ENCODE measurements around the gene NOS2.
A peak's percentile ranks its signal among the peaks of the same experiment; 100 is the strongest.
"Not testable (repeated sequence)": the region's sequence is repeated elsewhere in the genome, so short reads cannot be mapped to it uniquely, and the experiment has no call there.

The NOS2 gene

DNA sequence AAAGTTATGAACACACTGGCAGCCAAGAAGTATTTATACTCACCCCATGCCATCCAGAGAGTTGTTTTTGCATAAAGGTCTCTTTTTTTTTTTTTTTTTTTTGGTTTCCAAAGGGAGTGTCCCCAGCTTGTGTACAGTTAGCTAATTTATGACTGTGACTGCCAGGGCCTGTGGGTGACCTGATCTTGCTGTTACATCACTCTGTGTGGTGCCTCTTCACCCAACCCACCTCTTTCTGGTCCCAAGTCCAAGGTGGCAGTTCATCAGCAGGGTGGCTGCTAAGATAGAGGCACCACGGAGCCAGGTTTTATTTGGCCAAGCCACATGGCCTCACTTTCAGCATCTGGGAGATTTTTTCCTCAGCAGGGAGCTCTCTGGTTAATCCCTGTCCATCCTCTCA, at the start of gene NOS2:
TSS of gene NOS2 (minus strand) at position 8 of the 400 bp plus-strand sequence. CDS start 1,720 bp downstream, outside the sequence.
- peak; percentile 66 for DNase-seq (ENCODE audit: low spot score)

DNA sequence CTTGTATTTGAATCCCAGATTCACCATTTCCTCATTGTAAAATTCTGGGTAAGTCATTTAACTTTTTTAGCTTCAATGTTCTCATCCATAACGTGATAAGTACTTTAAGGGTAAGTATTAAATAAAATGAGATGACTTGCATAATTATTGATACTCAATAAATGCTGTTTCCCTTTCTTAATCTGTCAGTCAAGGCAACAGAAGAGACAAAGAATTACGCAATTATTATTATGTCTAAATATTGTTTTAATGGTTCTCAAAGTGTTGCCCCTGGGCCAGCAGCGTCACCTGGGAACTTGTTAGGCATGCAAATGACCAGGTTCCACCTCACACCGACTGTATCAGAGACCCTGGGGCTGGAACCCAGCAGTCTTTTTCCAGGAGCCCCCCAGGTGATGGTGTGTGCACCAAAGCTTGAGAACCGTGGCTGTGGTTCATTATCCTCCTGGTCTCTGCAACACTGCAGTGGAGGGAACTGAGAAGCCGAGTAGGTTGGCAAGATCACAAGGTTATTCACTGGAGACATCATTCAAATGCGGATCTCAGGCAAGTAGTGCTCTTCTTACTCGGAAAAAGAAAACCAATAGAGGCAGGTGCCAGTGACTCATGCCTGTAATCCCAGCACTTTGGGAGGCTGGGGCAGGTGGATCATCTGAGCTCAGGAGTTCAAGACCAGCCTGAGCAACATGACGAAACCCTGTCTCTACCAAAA, 49.3 kb upstream of the NOS2 start:
- no peak for DNase-seq (ENCODE audit: low spot score)

DNA sequence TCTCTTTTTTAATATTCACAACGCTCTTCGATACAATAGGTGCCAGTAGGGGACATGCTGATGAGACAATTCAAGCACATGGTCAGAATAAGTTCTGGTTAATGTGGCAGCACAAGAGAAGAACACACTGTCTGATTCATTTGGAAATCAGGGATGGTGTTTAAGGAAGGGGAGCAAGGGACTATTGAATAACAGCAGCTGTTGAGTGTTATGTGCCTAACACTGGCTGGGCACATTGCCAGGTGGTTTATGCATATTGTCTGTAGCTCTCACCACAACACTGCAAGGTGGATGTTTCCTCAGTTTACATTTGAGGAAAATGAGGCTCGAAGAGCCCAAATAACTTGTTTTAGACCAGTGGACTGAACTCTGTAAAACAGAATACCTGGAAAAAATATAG, 48.6 kb upstream of the NOS2 start:
- no peak for DNase-seq (ENCODE audit: low spot score)

DNA sequence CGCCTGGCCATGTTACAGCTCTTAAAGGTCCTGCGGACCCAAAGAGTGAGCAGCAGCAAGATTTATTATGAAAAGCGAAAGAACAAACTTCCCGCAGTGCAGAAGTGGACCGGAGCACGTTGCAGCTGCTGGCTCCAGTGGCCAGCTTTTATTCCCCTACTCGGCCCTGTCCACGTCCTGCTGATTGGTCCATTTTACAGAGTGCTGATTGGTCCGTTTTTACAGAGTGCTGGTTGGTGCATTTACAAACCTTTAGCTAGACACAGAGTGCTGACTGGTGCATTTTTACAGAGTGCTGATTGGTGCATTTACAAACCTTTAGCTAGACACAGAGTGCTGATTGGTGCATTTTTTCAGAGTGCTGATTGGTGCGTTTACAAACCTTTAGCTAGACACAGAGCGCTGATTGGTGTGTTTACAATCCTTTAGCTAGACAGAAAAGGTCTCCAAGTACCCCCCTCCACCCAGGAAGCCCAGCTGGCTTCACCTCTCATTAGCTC, 46.5 kb upstream of the NOS2 start:
- not testable (repeated sequence) for DNase-seq (ENCODE audit: low spot score)

DNA sequence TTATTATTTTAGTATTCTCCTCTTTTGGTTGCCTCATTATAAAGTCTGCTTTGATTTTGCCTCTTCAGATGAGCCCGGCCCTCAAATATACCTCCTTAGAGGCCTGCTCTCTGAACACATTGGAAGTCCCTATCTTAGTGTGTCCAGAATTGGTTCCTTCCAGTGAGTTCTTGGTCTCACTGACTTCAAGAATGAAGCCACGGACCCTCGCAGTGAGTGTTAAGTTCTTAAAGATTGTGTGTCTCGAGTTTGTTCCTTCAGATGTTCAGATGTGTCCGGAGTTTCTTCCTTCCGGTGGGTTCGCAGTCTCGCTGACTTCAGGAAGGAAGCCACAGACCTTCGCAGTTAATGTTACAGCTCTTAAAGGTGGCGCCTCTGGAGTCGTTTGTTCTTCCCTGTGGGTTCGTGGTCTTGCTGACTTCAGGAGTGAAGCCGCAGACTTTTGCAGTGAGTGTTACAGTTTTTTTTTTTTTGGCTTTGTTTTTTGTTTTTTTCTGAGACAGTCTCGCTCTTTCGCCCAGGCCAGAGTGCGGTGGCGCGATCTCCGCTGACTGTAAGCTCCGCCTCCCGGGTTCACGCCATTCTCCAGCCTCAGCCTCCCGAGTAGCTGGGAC, 45.8 kb upstream of the NOS2 start:
- DNase-seq (ENCODE audit: low spot score) = no peak

DNA sequence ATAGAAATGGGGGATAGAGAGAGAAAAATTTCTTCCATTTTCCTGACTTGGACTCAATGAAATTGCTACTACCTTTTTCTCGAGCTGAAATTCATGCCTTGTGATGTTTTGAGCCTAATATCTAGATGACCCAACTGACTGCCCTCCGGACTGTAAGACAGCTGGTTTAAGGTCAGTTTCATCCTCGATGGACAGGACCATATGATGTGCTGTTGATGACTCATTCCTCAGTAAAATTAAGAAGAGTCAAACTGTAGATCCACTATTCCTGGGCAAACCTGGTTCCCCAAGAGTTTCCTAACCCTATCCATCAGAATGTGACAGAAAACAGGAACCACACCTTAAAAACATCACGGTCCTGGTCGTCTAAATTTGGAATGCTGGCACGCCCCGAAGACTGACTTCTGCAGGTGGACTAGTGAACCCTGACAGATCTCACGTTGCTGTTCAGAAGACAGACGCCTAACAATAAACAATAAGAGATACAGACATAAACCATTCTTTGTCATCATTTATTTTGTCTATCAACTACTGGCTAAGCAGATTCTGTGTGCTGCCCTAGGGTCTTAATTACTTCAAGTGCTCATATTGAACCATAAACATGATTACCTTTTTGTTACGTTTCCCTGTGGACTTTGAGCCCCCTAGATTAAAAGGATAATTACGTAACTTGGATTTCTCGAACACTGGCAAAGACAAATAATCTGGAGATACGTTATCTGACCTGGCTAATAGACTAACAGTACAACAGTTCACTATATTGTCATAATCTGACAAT, 45.1 kb upstream of the NOS2 start:
- DNase-seq (ENCODE audit: low spot score) = peak; percentile 4

GRCh38 chr17:27840688-27841087, 40.4 kb upstream of the NOS2 start:
- DNase-seq (ENCODE audit: low spot score) = no peak

DNA sequence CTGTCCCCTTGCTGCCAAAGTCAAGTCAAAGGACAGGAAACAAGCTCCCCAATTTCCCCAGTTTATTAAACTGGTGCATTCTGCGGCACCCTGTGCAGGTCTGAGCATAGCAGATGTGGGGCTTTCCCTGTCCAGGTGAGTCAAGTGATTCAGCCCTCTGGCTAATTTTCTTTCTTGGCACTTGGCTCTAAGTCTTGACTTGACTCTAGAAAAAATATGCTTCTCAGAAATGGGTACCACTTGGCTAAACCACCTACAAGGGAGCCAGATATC, 40.0 kb upstream of the NOS2 start:
- DNase-seq (ENCODE audit: low spot score) = not testable (repeated sequence)

- not testable (repeated sequence) for DNase-seq (ENCODE audit: low spot score)
Measured at GRCh38 chr17:27839571-27840405, 39.5 kb upstream of the NOS2 start.

- DNase-seq (ENCODE audit: low spot score) = not testable (repeated sequence)
Measured at GRCh38 chr17:27838607-27839006, 38.3 kb upstream of the NOS2 start.

DNA sequence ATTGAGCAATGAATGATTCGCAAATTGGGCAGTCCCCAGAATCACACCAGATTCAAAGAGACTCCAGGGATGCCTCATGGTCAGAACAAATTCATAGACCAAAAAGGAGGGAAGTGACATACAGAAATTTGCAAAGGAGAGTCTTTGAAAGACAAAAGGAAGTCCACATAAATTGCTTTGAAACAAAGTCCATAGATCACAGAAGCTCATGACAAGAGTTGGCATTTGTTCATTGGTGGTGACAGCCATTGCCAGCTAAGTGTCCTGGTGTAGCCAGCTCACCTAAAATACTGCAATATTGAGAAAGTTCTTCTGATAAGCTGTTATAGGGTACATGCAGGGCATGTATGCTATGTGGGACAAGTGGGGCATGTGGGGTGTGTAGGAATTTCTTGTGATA, 37.4 kb upstream of the NOS2 start:
- DNase-seq (ENCODE audit: low spot score) = not testable (repeated sequence)

- no peak for DNase-seq (ENCODE audit: low spot score)
Measured at GRCh38 chr17:27836651-27837050, 36.3 kb upstream of the NOS2 start.

DNA sequence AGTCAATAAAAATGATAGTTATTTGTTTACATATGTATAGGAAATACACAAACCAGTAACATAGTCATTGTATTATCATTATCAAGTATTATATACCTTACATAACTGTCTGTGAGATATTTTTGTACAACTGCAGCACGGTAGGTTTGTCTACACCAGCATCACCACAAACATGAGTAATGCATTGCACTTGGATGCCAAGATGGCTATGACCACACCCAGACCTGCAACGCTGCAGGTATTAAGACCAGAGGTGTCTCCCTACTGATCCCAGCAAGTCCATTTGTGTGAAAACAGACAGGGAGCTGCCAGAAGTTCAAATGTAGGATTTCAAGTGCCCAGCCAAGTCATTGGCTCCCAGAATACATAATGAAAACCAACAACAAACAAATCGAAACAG, 34.2 kb upstream of the NOS2 start:
- DNase-seq (ENCODE audit: low spot score) = no peak

GRCh38 chr17:27832831-27833230, 32.5 kb upstream of the NOS2 start:
- DNase-seq (ENCODE audit: low spot score) = no peak

- DNase-seq (ENCODE audit: low spot score) = not testable (repeated sequence)
Measured at GRCh38 chr17:27829888-27830287, 29.6 kb upstream of the NOS2 start.

DNA sequence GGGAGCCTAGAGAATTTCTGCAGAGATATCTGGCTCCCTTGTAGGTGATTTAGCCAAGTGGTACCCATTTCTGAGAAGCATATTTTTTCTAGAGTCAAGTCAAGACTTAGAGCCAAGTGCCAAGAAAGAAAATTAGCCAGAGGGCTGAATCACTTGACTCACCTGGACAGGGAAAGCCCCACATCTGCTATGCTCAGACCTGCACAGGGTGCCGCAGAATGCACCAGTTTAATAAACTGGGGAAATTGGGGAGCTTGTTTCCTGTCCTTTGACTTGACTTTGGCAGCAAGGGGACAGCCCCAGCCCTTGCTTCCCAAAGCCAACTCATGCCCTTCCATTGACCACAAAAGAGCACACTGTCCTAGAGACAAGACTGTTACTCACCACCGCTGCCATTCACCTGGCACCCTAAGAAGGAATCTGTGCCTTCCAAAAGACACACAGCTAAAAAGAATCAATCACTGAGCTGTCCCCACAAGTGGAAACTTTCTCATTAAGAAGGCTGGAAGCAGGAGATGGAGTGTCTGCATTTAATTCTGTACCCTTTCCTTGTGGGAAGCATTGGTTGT, 28.9 kb upstream of the NOS2 start:
- not testable (repeated sequence) for DNase-seq (ENCODE audit: low spot score)

DNA sequence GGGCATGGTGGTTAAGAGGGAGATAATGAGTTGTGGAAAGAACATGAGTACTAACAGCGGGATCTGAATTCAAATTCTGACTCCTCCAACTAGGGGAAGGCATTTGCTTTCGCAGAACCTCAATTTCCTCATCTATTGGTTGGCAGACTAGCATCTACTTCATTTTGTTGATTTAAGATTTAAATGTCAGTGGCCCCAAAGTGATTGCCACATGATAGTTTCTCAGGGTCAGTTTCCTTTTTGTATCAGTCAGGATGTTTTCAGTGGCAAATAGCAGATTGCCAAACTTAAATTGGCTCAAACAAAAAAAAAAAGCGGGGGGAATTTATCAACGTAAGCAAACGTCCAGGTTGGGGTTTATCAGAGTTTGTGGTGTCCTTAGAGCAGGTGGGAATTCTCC, 25.1 kb upstream of the NOS2 start:
- DNase-seq (ENCODE audit: low spot score) = no peak

- no peak for DNase-seq (ENCODE audit: low spot score)
Measured at GRCh38 chr17:27824745-27825144, 24.4 kb upstream of the NOS2 start.

- DNase-seq (ENCODE audit: low spot score) = no peak
Measured at GRCh38 chr17:27824176-27824715, 23.9 kb upstream of the NOS2 start.

GRCh38 chr17:27822108-27822507, 21.8 kb upstream of the NOS2 start:
- DNase-seq (ENCODE audit: low spot score) = not testable (repeated sequence)

- DNase-seq (ENCODE audit: low spot score) = no peak
Measured at GRCh38 chr17:27821318-27821717, 21.0 kb upstream of the NOS2 start.

DNA sequence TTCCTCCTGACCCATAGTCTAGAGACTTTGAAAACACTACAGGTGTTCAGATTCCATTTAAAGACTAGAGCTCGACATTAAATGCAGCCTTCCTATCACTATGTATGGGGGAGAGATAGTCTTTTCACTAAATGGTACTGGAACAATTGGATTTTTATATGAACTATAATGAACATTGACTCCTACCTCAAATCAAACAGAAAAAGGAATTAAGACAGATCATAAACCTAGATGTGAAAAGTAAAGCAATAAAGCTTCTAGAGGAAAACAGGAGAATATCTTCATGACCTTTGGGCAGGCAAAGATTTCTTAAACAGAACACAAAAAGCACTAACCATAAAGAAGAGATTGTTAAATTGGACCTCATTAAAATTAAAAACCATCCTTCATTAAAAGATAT, 18.8 kb upstream of the NOS2 start:
- DNase-seq (ENCODE audit: low spot score) = no peak

Data from SW480 (cell line).